Lung (tissue), 12 donors: ENCODE results near the gene PDE6G. TPM values are rescaled to one million over a fixed set of nuclear protein-coding genes. Genes with fewer than 3 reads are reported as not detected.

Source experiments
- ATAC-seq: fragments of 200-7000 bp; cut with Tn5 transposase; one replicate; pipeline ENCODE4 v1.9.1; 2020; ENCODE audit warnings: moderate number of reproducible peaks; ENCODE audit not compliant: insufficient read depth, low FRiP score
- DNase-seq, 3 donors: peaks; one replicate each; pipeline ENCODE4 v3.0.0-alpha.2; 2013 to 2017
- H3K27ac ChIP-seq, 2 donors: one replicate each; pipeline ENCODE4 v1.5.1; 2013; ENCODE audit warnings: mild to moderate bottlenecking in 2 of 2, moderate library complexity in 2 of 2, control low read depth in 1 of 2, inconsistent platforms in 1 of 2, low read depth in 1 of 2, low read length in 1 of 2
- H3K27me3 ChIP-seq, 3 donors: one replicate each; pipeline ENCODE4 v1.5.1; 2013; ENCODE audit warnings: low read length in 2 of 3; ENCODE audit not compliant: control insufficient read depth in 3 of 3, insufficient read depth in 3 of 3
- H3K36me3 ChIP-seq, 4 donors: one replicate each; pipeline ENCODE4 v1.5.1; 2013; ENCODE audit warnings: low read length in 4 of 4, mild to moderate bottlenecking in 1 of 4, moderate library complexity in 1 of 4; ENCODE audit not compliant: control insufficient read depth in 4 of 4, insufficient read depth in 4 of 4
- H3K4me1 ChIP-seq, 5 donors: one replicate each; pipeline ENCODE4 v1.5.1; 2013; ENCODE audit warnings: low read length in 5 of 5, mild to moderate bottlenecking in 2 of 5, moderate library complexity in 1 of 5; ENCODE audit not compliant: control insufficient read depth in 5 of 5, insufficient read depth in 5 of 5
- H3K4me3 ChIP-seq: one replicate; pipeline ENCODE4 v1.5.1; 2013; ENCODE audit warnings: mild to moderate bottlenecking, control low read depth, moderate library complexity
- H3K9ac ChIP-seq, 2 donors: one replicate each; pipeline ENCODE4 v1.5.1; 2013; ENCODE audit warnings: low read length in 2 of 2, control low read depth in 1 of 2; ENCODE audit not compliant: insufficient read depth in 1 of 2
- H3K9me3 ChIP-seq, 4 donors: one replicate each; pipeline ENCODE4 v1.5.1; 2013; ENCODE audit warnings: low read length in 3 of 4, mild to moderate bottlenecking in 1 of 4, moderate library complexity in 1 of 4; ENCODE audit not compliant: control insufficient read depth in 4 of 4, insufficient read depth in 3 of 4
- CTCF ChIP-seq: IDR thresholded peaks from 2 replicates; pipeline ENCODE4 v1.5.1; 2012; ENCODE audit warnings: mild to moderate bottlenecking; ENCODE audit errors: control extremely low read depth, extremely low read depth
- WGBS, 2 donors: extraction: QIAGEN DNeasy Blood & Tissue Kit; methylation state at CpG; one replicate each; pipeline ENCODE4 v1.1.7; 2013; 5-methylcytosine and 5-hydroxymethylcytosine counted together
- polyA plus RNA-seq, 2 donors: library from polyadenylated mRNA; stranded (reverse); fragments of 200-250 nt; gene quantifications; one replicate each; pipeline ENCODE4 v1.2.1, GENCODE V29; 2013
- total RNA-seq, 2 donors: library from RNA; depleted of rRNA in 1 of 2; stranded (reverse); fragments of >200 nt in 1 of 2; gene quantifications; one replicate each; pipeline ENCODE4 v1.2.1, GENCODE V29; 2014 to 2021
- donor health status: control.
- donor health status: control.
- donor health status: Bipolar disorder and iron deficiency.
- donor health status: healthy.
- donor health status: DM: yes; HTN: yes; CAD: no.

Gene PDE6G
- total and polyA plus RNA-seq, 4 donors, result 1.8 to 2.1 (median 1.8) TPM; not detected in 1

DNA sequence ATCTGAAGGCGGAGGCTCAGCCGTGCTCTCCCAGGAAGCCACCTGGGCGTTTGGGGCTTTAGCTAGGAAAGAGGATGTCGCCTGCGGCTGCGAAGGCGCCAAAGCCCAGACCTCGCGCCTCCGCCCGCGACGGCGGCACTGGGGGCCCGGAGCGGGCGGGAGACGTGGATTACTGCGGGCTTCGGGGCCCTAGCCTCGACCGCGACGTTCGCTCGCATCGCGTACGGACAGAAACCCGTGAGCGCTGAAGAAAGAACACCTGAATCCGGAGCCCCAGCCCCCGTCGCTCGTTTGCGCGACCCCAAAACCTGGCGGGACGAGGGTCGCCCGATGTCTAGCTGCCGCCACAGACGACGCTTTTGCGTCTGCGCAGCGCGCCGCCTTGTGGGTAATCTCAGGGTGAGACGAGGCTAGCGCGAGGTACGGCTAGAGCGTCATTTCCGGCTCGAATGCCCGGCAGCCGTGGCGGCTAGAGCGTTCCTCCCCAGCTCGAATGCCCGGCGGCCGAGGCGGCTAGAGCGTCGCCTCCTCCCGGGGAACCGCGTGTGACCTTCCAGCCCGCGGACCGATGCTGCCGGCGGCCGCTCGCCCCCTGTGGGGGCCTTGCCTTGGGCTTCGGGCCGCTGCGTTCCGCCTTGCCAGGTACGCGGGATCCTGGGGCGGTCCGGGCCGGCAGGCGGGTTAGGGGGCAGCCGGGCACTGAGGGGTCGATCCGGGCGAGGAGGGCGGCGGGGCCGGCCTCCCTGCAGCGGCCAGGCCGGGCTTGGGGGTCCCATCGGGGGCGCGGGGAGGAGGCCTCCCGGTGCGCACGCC lies 46.8 kb upstream of the PDE6G start, which contains the start of gene MRPL12:
TSS of gene MRPL12 (plus strand) at position 434 of the 813 bp plus-strand sequence. CDS start at position 569, 135 bp downstream.
- peak within 1 kb of the TSS; percentile 92 to 96 for H3K27ac ChIP-seq
- ATAC-seq, result peak; percentile 92
- DNase-seq, result peak; percentile 93 to 98 (median 94)
- H3K9ac ChIP-seq, result peak within 1 kb of the TSS; percentile 76 to 87
- H3K4me1 ChIP-seq, result peaks cover 0 to 29% (median 10%) of the 10 kb centered on the region in 5 donors
- 1% methylated on average over 89 to 102 of the region's 102 CpGs for whole genome bisulfite sequencing, 2 donors
- peaks cover 0 to 43% (median 10%) of the 10 kb centered on the region in 4 donors for H3K36me3 ChIP-seq
- H3K4me3 ChIP-seq, result peak within 1 kb of the TSS; percentile 67
- no peaks in the 10 kb centered on the region for H3K27me3 ChIP-seq
- no peaks in the 10 kb centered on the region for H3K9me3 ChIP-seq
- peak; percentile 16 for TF ChIP-seq CTCF

DNA sequence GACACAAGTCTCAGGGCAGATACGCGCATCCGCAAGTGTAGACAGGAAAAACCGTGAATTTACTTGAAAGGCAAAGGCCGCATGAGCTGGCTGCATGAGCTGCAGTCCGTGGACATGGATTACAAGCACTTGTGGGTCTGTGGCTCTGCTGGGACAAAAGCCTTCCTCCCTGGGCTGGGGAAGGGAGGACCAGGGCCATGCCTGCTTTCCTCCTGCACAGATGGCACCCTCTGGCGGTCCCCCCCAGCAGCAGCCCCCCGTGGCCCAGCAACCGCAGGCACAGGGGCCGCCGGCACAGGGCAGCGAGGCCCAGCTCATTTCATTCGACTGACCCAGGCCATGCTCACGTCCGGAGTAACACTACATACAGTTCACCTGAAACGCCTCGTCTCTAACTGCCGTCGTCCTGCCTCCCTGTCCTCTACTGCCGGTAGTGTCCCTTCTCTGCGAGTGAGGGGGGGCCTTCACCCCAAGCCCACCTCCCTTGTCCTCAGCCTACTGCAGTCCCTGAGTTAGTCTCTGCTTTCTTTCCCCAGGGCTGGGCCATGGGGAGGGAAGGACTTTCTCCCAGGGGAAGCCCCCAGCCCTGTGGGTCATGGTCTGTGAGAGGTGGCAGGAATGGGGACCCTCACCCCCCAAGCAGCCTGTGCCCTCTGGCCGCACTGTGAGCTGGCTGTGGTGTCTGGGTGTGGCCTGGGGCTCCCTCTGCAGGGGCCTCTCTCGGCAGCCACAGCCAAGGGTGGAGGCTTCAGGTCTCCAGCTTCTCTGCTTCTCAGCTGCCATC lies 45.1 kb upstream of the PDE6G start:
- 73 to 83% methylated on average over 22 to 23 of the region's 23 CpGs for WGBS, 2 donors
- no peak for TF ChIP-seq CTCF
- H3K9ac ChIP-seq, result no peak overlapping the region
- H3K27ac ChIP-seq, result no peak overlapping the region
- no peak for DNase-seq
- no peaks in the 10 kb centered on the region for H3K27me3 ChIP-seq
- peaks cover 0 to 29% (median 10%) of the 10 kb centered on the region in 5 donors for H3K4me1 ChIP-seq
- no peak for ATAC-seq
- no peak overlapping the region for H3K4me3 ChIP-seq
- peaks cover 6 to 43% (median 17%) of the 10 kb centered on the region in 4 donors for H3K36me3 ChIP-seq
- H3K9me3 ChIP-seq, result no peaks in the 10 kb centered on the region

DNA sequence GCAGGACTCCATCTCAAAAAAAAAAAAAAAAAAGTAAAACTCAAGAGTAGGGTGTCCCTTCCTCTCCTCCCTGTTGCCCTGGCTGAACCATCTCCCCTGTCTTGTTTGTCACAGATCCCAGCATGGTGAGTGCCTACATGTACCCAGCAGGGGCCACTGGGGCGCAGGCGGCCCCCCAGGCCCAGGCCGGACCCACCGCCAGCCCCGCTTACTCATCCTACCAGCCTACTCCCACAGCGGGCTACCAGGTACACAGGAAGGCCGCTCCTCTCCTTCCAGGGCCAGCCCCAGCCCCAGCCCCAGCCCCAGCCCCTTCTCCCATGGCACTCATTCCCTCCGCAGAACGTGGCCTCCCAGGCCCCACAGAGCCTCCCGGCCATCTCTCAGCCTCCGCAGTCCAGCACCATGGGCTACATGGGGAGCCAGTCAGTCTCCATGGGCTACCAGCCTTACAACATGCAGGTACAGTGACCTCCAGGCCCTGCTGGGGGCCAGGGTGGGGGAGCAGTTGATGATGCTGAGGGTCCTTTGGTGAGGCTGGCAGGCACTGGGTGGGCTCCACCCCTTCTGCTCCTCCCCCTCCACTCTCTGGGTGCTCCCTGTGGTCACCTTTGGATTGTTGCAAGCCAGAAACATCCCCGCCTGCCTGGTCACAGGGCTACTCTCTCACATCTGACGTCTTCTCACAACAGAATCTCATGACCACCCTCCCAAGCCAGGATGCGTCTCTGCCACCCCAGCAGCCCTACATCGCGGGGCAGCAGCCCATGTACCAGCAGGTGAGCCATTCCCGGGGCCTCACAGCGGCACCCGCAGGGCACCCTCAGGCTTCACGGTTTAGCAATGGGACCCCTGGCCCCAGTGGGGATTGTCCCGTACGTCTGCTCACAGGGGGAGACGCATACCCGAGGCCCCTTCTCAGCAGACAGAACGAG lies 44.3 kb upstream of the PDE6G start:
- Histone ChIP-seq H3K9ac (no peak overlapping the region), H3K4me3 (no peak overlapping the region), H3K4me1 (peaks cover 0 to 29% (median 10%) of the 10 kb centered on the region in 5 donors), H3K9me3 (no peaks in the 10 kb centered on the region), H3K36me3 (peaks cover 6 to 49% (median 20%) of the 10 kb centered on the region in 4 donors), H3K27me3 (no peaks in the 10 kb centered on the region), H3K27ac (no peak overlapping the region)
- no peak for DNase-seq
- no peak for TF ChIP-seq CTCF
- no peak for ATAC-seq
- 90 to 91% methylated on average over 25 of the region's 25 CpGs for WGBS, 2 donors
